Epithelial cell of esophagus (primary cell): ENCODE data around the gene PHKG2.

Experiments
- DNase-seq: peaks from one replicate; pipeline ENCODE4 v3.0.0; 2010; ENCODE audit warnings: low read depth
- H3K4me3 ChIP-seq: 2 replicates; pipeline ENCODE4 v1.5.1; 2011; ENCODE audit warnings: mild to moderate bottlenecking, low read length, control low read depth
- CTCF ChIP-seq: IDR thresholded peaks from 2 replicates; pipeline ENCODE4 v1.5.1; 2011; ENCODE audit warnings: low read depth, mild to moderate bottlenecking, low read length, control low read depth, inconsistent platforms; ENCODE audit not compliant: insufficient read depth; ENCODE audit errors: missing control alignments

Gene PHKG2

DNA sequence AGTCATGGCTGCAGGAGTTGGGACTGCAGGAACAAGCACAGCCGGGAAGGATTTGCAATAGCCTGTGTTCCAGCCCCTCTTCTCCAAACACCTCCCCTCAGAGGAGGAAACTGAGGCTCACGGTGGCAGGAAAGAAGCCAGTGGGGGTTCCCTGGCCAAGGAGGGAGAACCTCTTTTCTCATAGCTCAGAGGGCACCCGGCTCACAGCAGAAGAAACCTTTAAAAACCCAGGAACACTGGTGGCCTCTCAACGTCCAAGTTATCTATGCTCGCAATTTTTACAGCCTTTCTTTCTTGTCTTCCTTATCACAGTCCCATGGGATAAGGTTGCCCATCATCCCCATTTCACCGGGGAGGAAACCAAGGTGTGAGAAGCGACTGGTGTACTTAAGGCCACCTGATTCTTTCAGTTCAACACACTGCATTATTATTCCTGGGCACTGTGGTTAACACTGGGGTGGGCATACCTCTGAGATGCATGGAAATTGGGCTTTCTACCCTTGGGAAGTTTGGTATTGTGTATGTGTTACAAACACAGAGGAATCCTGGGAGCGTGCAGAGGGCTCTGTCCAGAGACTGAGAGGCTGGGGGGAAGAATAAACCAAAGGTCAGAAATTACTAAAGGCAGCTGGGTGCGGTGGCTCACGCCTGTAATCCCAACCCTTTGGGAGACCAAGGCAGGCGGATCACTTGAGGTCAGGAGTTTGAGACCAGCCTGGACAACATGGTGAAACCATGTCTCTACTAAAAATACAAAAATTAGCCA lies 39.6 kb downstream of the PHKG2 start:
- TF ChIP-seq CTCF, result no peak
- peak overlapping the region; percentile 83 for H3K4me3 ChIP-seq
- no peak for DNase-seq

DNA sequence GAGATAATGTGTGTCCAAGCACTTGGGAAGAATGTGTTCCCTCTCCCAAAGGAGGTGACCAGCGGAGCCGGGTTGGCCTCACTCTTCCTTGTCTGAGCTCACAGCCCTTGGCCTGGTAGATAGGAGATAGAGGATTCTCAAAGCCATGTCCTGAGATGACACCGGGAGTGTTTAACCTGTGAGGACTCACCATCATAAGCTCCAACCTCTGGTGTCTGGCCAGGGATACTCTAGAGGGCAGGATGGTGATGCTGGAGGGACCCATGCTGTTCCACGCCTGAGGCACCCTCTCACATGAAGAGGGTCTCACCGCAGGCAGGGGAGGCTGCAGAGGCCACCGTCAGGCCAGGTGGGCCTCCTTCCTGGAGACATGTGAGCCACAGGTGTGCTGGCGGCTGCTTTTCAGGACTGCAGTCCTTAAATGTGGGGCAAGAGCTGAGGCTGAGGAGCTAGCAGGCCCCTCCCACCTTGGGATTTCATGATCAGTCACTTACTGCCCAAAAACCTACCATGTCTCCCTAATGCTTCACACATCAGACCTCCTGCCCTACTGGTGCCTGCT lies 45.4 kb downstream of the PHKG2 start:
- H3K4me3 ChIP-seq, result no peak overlapping the region
- DNase-seq, result no peak
- TF ChIP-seq CTCF, result no peak

DNA sequence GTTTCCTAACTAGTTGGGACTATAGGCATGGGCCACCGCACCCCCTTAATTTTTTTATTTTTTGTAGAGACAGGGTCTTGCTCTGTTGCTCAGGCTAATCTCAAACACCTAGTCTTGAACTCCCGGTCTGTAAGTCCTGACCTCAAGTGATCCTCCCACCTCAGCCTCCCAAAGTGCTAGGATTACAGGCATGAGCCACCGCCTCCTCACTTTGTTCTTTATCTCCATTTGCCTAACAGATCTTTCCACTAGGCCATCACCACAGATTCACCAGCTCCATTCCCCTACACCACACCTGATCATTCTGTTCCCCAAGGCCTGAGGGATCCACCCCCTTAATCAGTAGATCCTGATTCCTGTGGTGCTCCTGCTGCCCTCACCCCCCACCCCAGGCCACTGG lies 46.4 kb downstream of the PHKG2 start:
- no peak for DNase-seq
- H3K4me3 ChIP-seq, result no peak overlapping the region
- TF ChIP-seq CTCF, result no peak

DNA sequence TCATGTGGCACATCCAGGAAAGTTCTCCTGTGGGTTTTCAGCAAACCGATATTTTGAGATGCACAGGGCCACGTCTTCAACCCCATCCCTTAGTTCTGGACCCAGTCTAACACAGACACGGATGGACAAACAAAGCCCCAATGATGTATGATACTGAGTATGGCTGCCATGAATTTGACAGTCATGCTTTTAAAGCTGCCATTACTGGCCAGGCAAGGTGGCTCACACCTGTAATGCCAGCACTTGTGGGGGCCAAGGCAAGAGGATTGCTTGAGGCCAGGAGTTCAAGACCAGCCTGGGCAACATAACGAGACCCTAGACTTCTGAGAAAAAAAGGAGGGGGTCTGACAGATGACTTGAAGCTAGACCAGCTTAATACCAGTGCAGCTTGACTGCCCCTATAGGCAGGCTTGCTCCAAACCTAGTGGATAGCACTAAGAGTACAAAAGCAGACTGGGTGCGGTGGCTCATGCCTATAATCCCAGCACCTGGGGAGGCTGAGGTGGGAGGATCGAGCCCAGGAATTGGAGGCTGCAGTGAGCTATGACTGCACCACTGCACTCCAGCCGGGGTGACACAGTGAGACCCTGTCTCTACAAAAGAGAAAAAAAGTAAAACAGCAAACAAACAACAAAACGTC lies 49.6 kb downstream of the PHKG2 start:
- DNase-seq, result no peak
- no peak overlapping the region for H3K4me3 ChIP-seq
- TF ChIP-seq CTCF, result no peak
